SK-N-SH (cell line): Measurements from ENCODE around the gene HDAC7. TPM values are rescaled to one million over a fixed set of nuclear protein-coding genes. Genes with fewer than 3 reads are reported as not detected.

Experiments
- CTCF ChIA-PET: fragments of 300-600, 350-600 bp; formaldehyde crosslinking; extraction: SDS; loops from one replicate; lab custom pipeline; 2021; lab: Yijun Ruan, JAX
- POLR2A ChIA-PET: fragments of 350-600 bp; sonication (Branson Sonifier 250); formaldehyde crosslinking; extraction: SDS; loops from one replicate; lab custom pipeline; 2020; ENCODE audit warnings: antibody characterized with exemption, inconsistent platforms; lab: Yijun Ruan, JAX
- DNase-seq: peaks from one replicate; pipeline ENCODE4 v3.0.0; 2012
- H2AFZ ChIP-seq: fragments of 200-600 bp; sonication (generic); 2 replicates; pipeline ENCODE4 v1.8.1; 2016; ENCODE audit warnings: antibody characterized with exemption, mild to moderate bottlenecking, low read depth
- H3F3A ChIP-seq: fragments of 200-600 bp; sonication (generic); replicated peaks from 2 replicates; pipeline ENCODE3; 2016; ENCODE audit warnings: antibody characterized with exemption, mild to moderate bottlenecking; ENCODE audit not compliant: insufficient read depth
- H3K27ac ChIP-seq, 2 experiments: fragments of 200-500 bp in 1 of 2; fragments of 200-600 bp in 1 of 2; sonication (Bioruptor generic) in 1 of 2; sonication (generic), shearing (Covaris generic) in 1 of 2; 2 replicates each; pipeline versions ENCODE4 v1.5.1 to v1.6.1; 2014 to 2016; ENCODE audit warnings: low read depth in 2 of 2, inconsistent platforms in 1 of 2, low read length in 1 of 2, mild to moderate bottlenecking in 1 of 2, mixed read lengths in 1 of 2
- H3K27me3 ChIP-seq: fragments of 200-600 bp; sonication (generic), shearing (Covaris generic); 2 replicates; pipeline ENCODE4 v1.6.1; 2016; ENCODE audit warnings: mixed run types; ENCODE audit not compliant: insufficient read depth
- H3K36me3 ChIP-seq, 2 experiments: fragments of 200-500 bp in 1 of 2; fragments of 200-600 bp in 1 of 2; sonication (Bioruptor generic) in 1 of 2; sonication (generic) in 1 of 2; replicated peaks in 1 of 2; 2 replicates each; pipeline versions ENCODE3 to v1.5.1; 2014 to 2016; ENCODE audit warnings: low read length in 1 of 2, mild to moderate bottlenecking in 1 of 2; ENCODE audit not compliant: insufficient read depth in 2 of 2, control insufficient read depth in 1 of 2
- H3K4me1 ChIP-seq, 2 experiments: fragments of 200-500 bp in 1 of 2; fragments of 200-600 bp in 1 of 2; sonication (Bioruptor generic) in 1 of 2; sonication (generic), shearing (Covaris generic) in 1 of 2; 2 replicates each; pipeline versions ENCODE4 v1.5.1 to v1.6.1; 2014 to 2016; ENCODE audit warnings: low read depth in 1 of 2, low read length in 1 of 2, mixed run types in 1 of 2; ENCODE audit not compliant: insufficient read depth in 2 of 2, control insufficient read depth in 1 of 2
- H3K4me2 ChIP-seq: fragments of 200-600 bp; sonication (generic), shearing (Covaris generic); 2 replicates; pipeline ENCODE4 v1.6.1; 2017; ENCODE audit warnings: mixed run types
- H3K4me3 ChIP-seq, 2 experiments: fragments of 200-500 bp in 1 of 2; fragments of 200-600 bp in 1 of 2; sonication (Bioruptor generic) in 1 of 2; sonication (generic), shearing (Covaris generic) in 1 of 2; 2 replicates each; pipeline versions ENCODE4 v1.5.1 to v1.8.1; 2014 to 2016; ENCODE audit warnings: low read depth in 2 of 2, inconsistent platforms in 1 of 2, low read length in 1 of 2, mild to moderate bottlenecking in 1 of 2, mixed read lengths in 1 of 2, moderate library complexity in 1 of 2
- H3K79me2 ChIP-seq: fragments of 200-600 bp; sonication (generic); 2 replicates; pipeline ENCODE4 v1.8.1; 2017; ENCODE audit warnings: mild to moderate bottlenecking; ENCODE audit not compliant: insufficient read depth
- H3K9ac ChIP-seq: fragments of 200-600 bp; sonication (generic); 2 replicates; pipeline ENCODE4 v1.6.1; 2017; ENCODE audit warnings: mixed run types
- H3K9me2 ChIP-seq: fragments of 200-600 bp; sonication (generic); 2 replicates; pipeline ENCODE4 v1.6.1; 2017; ENCODE audit warnings: mixed run types
- H3K9me3 ChIP-seq: fragments of 200-600 bp; sonication (generic); 2 replicates; pipeline ENCODE4 v1.6.1; 2017; ENCODE audit warnings: mixed run types, mild to moderate bottlenecking, moderate library complexity
- H4K20me1 ChIP-seq: fragments of 200-600 bp; sonication (generic); 2 replicates; pipeline ENCODE4 v1.6.1; 2017; ENCODE audit warnings: mild to moderate bottlenecking, mixed run types; ENCODE audit not compliant: insufficient read depth
- CHD2 ChIP-seq: fragments of 150-350 bp; IDR thresholded peaks from 2 replicates; pipeline ENCODE4 v1.6.1; 2018; ENCODE audit warnings: low read length; ENCODE audit not compliant: partially characterized antibody
- ELF1 ChIP-seq: IDR thresholded peaks from 2 replicates; pipeline ENCODE4 v1.4.0; 2012
- EP300 ChIP-seq, 2 experiments: IDR thresholded peaks; 2 replicates each; pipeline versions ENCODE4 v1.4.0 to v1.6.1; 2012; ENCODE audit warnings: borderline replicate concordance in 1 of 2, low read depth in 1 of 2, low read length in 1 of 2
- EZH2phosphoT487 ChIP-seq: fragments of 200-600 bp; sonication (generic); IDR thresholded peaks from 2 replicates; pipeline ENCODE4 v1.6.1; 2017; ENCODE audit warnings: low read depth, mixed run types, mild to moderate bottlenecking, antibody characterized with exemption, moderate library complexity, borderline replicate concordance
- FOSL2 ChIP-seq: IDR thresholded peaks from 2 replicates; pipeline ENCODE4 v1.4.0; 2012; ENCODE audit warnings: low read depth, mild to moderate bottlenecking, moderate library complexity, borderline replicate concordance
- GABPA ChIP-seq: IDR thresholded peaks from 2 replicates; pipeline ENCODE4 v1.4.0; 2012; ENCODE audit warnings: low read depth, mild to moderate bottlenecking
- JUND ChIP-seq: IDR thresholded peaks from 2 replicates; pipeline ENCODE4 v1.4.0; 2012
- MAX ChIP-seq: IDR thresholded peaks from 2 replicates; pipeline ENCODE4 v1.4.0; 2012; ENCODE audit warnings: low read depth
- MEF2A ChIP-seq: IDR thresholded peaks from 2 replicates; pipeline ENCODE4 v1.4.0; 2012; ENCODE audit warnings: low read depth, borderline replicate concordance
- MXI1 ChIP-seq: IDR thresholded peaks from 2 replicates; pipeline ENCODE4 v1.6.1; 2012; ENCODE audit warnings: mild to moderate bottlenecking, low read depth, low read length, improper control_type of control experiment
- NRF1 ChIP-seq: IDR thresholded peaks from 2 replicates; pipeline ENCODE4 v1.6.1; 2012; ENCODE audit warnings: low read depth, mild to moderate bottlenecking, low read length
- RFX5 ChIP-seq: IDR thresholded peaks from 2 replicates; pipeline ENCODE4 v1.6.1; 2012; ENCODE audit warnings: mild to moderate bottlenecking, improper control_type of control experiment, low read length
- RXRA ChIP-seq: IDR thresholded peaks from 2 replicates; pipeline ENCODE4 v1.4.0; 2012; ENCODE audit warnings: low read depth, mild to moderate bottlenecking, borderline replicate concordance
- SMC3 ChIP-seq: IDR thresholded peaks from 2 replicates; pipeline ENCODE4 v1.6.1; 2012; ENCODE audit warnings: low read depth, low read length, improper control_type of control experiment
- USF1 ChIP-seq: IDR thresholded peaks from 2 replicates; pipeline ENCODE4 v1.4.0; 2012; ENCODE audit warnings: low read depth, borderline replicate concordance
- WGBS: methylation state at CpG from one replicate; pipeline ENCODE4 v1.1.6; 2017; ENCODE audit warnings: low lambda C conversion rate; 5-methylcytosine and 5-hydroxymethylcytosine counted together
- polyA plus RNA-seq, 3 experiments: library from polyadenylated mRNA; depleted of rRNA; stranded (reverse); fragments of >200 nt; gene quantifications; 2 replicates each; pipeline ENCODE4 v1.2.3, GENCODE V29; 2012
- TF ChIP-seq, protein P1 (sequence below): fragments of 200-600 bp; sonication (generic); IDR thresholded peaks from 2 replicates; pipeline ENCODE4 v1.6.1; 2017; ENCODE audit warnings: antibody characterized with exemption, mild to moderate bottlenecking, moderate library complexity
- TF ChIP-seq, protein P2 (sequence below): fragments of 150-350 bp; IDR thresholded peaks from 2 replicates; pipeline ENCODE4 v1.6.1; 2016; ENCODE audit warnings: mild to moderate bottlenecking, low read depth, low read length
- TF ChIP-seq, protein P3 (sequence below): IDR thresholded peaks from 2 replicates; pipeline ENCODE4; 2012
- TF ChIP-seq, protein P4 (sequence below): fragments of 150-350 bp; IDR thresholded peaks from 2 replicates; pipeline ENCODE4 v1.6.1; 2017; ENCODE audit warnings: antibody characterized with exemption, low read length, low read depth, borderline replicate concordance

HDAC7 gene
- polyA plus RNA-seq, 1 of the 3 experiments (the other 2 are of a cell fraction) = 51.0 TPM

- no peak overlapping the region for H3K4me3 ChIP-seq
- H3K27me3 ChIP-seq = no peaks in the 10 kb centered on the region
- DNase-seq = no peak
- no peak for TF ChIP-seq EZH2phosphoT487
- TF ChIP-seq NRF1 = no peak
- TF ChIP-seq RXRA = no peak
- TF ChIP-seq MXI1 = no peak
- no peak for TF ChIP-seq CHD2
- no peak for TF ChIP-seq FOSL2
- H3K27ac ChIP-seq = no peak overlapping the region
- no peaks in the 10 kb centered on the region; a peak in 2 of 4 replicates for H3K4me1 ChIP-seq
- no peak overlapping the region for H2AFZ ChIP-seq
- POLR2A ChIA-PET = interaction anchor here (0.6 kb wide), 1 partner anchor 117 kb away, joined by 3 read pairs; no protein-coding TSS in a partner anchor
- H3F3A ChIP-seq = no peaks in the 10 kb centered on the region
- no peak overlapping the region for H3K9ac ChIP-seq
- no peaks in the 10 kb centered on the region for H3K79me2 ChIP-seq
- H3K4me2 ChIP-seq = no peak overlapping the region
- WGBS = 95% methylated on average over 11 of the region's 12 CpGs
- no peaks in the 10 kb centered on the region for H3K9me2 ChIP-seq
- CTCF ChIA-PET = interaction anchor here (0.9 to 25.6 kb wide), 10 partner anchors 15 to 123 kb away, joined by 3 to 458 read pairs (median 10); partner anchors contain the start of genes HDAC7, RPAP3 and SLC48A1
- no peaks in the 10 kb centered on the region for H4K20me1 ChIP-seq
- no peaks in the 10 kb centered on the region for H3K36me3 ChIP-seq
- no peaks in the 10 kb centered on the region for H3K9me3 ChIP-seq
Measured at GRCh38 chr12:47835006-47835830, 15.5 kb upstream of the HDAC7 start.

DNA sequence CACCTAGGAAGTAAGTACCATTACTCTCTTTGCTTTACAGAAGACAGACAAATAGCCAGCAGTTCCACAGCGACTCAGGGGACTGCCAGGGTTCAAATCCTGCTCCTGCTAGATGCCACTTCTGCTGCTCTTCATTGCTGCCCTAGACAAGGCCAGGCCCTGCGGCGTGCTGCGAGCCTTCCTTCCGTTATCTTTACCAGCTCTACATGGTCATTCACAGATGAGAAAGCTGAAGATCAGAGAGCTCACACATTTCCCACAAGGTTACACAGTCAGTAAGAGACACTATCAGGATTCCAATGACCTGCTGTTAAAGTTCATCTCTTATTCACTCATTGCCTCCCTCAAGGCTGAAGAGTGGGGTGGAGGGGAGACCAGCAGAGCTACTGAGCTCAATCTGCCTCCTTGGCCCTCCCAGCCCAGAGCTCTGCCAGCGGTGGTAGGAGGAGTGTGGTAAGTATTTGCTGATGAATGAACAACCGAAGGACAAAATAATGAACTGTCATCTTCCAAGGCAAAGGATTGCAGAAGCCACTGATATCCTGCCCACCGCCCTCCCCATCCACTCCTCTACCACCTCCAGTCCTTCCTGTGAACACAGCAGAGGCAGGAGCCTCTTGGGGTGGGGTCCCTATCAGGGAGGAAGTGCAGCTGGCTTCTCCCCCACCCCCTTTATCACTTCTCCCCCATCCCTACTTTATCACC is 14.6 kb upstream of the HDAC7 start:
- Histone ChIP-seq H4K20me1 (no peaks in the 10 kb centered on the region), H2AFZ (no peak overlapping the region), H3K27me3 (no peaks in the 10 kb centered on the region), H3F3A (no peaks in the 10 kb centered on the region), H3K9me2 (no peaks in the 10 kb centered on the region), H3K9ac (no peak overlapping the region), H3K36me3 (no peaks in the 10 kb centered on the region), H3K9me3 (no peaks in the 10 kb centered on the region), H3K79me2 (no peaks in the 10 kb centered on the region), H3K4me1 (peaks cover 1 to 4% of the 10 kb centered on the region in 2 experiments; a peak in 3 of 4 replicates), H3K4me3 (no peak overlapping the region), H3K27ac (no peak overlapping the region), H3K4me2 (no peak overlapping the region)
- 96% methylated on average over 8 of the region's 8 CpGs for whole genome bisulfite sequencing
- ChIA-PET CTCF (interaction anchor here (0.9 to 25.6 kb wide), 14 partner anchors 14 to 183 kb away, joined by 3 to 458 read pairs (median 6); partner anchors contain the start of genes HDAC7, RAPGEF3, RPAP3 and SLC48A1), POLR2A (no interaction called here)
- DNase-seq = no peak
- no peak for TF ChIP-seq ELF1
- TF ChIP-seq JUND = no peak
- no peak for TF ChIP-seq MEF2A
- no peak for TF ChIP-seq EP300 (IDR thresholded peaks at IDR 0.05; ENCODE audit: borderline replicate concordance in 1 of 2, low read depth in 1 of 2, low read length in 1 of 2)
- no peak for TF ChIP-seq SMC3
- TF ChIP-seq RFX5 = no peak
- no peak for TF ChIP-seq FOSL2
- TF ChIP-seq USF1 = no peak
- TF ChIP-seq, protein P1, sequence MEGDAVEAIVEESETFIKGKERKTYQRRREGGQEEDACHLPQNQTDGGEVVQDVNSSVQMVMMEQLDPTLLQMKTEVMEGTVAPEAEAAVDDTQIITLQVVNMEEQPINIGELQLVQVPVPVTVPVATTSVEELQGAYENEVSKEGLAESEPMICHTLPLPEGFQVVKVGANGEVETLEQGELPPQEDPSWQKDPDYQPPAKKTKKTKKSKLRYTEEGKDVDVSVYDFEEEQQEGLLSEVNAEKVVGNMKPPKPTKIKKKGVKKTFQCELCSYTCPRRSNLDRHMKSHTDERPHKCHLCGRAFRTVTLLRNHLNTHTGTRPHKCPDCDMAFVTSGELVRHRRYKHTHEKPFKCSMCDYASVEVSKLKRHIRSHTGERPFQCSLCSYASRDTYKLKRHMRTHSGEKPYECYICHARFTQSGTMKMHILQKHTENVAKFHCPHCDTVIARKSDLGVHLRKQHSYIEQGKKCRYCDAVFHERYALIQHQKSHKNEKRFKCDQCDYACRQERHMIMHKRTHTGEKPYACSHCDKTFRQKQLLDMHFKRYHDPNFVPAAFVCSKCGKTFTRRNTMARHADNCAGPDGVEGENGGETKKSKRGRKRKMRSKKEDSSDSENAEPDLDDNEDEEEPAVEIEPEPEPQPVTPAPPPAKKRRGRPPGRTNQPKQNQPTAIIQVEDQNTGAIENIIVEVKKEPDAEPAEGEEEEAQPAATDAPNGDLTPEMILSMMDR = no peak
- no peak for TF ChIP-seq MAX
- TF ChIP-seq, protein P2, sequence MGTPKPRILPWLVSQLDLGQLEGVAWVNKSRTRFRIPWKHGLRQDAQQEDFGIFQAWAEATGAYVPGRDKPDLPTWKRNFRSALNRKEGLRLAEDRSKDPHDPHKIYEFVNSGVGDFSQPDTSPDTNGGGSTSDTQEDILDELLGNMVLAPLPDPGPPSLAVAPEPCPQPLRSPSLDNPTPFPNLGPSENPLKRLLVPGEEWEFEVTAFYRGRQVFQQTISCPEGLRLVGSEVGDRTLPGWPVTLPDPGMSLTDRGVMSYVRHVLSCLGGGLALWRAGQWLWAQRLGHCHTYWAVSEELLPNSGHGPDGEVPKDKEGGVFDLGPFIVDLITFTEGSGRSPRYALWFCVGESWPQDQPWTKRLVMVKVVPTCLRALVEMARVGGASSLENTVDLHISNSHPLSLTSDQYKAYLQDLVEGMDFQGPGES = no peak
- TF ChIP-seq, protein P3, sequence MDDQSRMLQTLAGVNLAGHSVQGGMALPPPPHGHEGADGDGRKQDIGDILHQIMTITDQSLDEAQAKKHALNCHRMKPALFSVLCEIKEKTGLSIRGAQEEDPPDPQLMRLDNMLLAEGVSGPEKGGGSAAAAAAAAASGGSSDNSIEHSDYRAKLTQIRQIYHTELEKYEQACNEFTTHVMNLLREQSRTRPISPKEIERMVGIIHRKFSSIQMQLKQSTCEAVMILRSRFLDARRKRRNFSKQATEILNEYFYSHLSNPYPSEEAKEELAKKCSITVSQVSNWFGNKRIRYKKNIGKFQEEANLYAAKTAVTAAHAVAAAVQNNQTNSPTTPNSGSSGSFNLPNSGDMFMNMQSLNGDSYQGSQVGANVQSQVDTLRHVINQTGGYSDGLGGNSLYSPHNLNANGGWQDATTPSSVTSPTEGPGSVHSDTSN = no peak
- TF ChIP-seq, protein P4, sequence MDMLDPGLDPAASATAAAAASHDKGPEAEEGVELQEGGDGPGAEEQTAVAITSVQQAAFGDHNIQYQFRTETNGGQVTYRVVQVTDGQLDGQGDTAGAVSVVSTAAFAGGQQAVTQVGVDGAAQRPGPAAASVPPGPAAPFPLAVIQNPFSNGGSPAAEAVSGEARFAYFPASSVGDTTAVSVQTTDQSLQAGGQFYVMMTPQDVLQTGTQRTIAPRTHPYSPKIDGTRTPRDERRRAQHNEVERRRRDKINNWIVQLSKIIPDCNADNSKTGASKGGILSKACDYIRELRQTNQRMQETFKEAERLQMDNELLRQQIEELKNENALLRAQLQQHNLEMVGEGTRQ = no peak
- no peak for TF ChIP-seq GABPA
